Ascending aorta (tissue), 2 donors: ENCODE results near the gene TECPR1. TPM values are rescaled to one million over a fixed set of nuclear protein-coding genes. Genes with fewer than 3 reads are reported as not detected.

ENCODE experiments used
- DNase-seq, 2 donors: peaks; one replicate each; pipeline ENCODE4 v3.0.0-alpha.2; 2019; ENCODE audit warnings: low spot score in 2 of 2
- H3K27ac ChIP-seq, 2 donors: fragments of 200-600 bp; sonication (generic); one replicate each; pipeline ENCODE4 v1.5.1; 2016 to 2017; ENCODE audit warnings: mild to moderate bottlenecking in 1 of 2
- H3K27me3 ChIP-seq: fragments of 200-600 bp; sonication (generic); one replicate; pipeline ENCODE4 v1.5.1; 2017
- H3K36me3 ChIP-seq, 2 donors: fragments of 200-600 bp; sonication (generic); one replicate each; pipeline ENCODE4 v1.5.1; 2016
- H3K4me1 ChIP-seq, 2 donors: fragments of 200-600 bp; sonication (generic); one replicate each; pipeline ENCODE4 v1.5.1; 2016 to 2017; ENCODE audit warnings: mild to moderate bottlenecking in 1 of 2
- H3K4me3 ChIP-seq, 2 donors: fragments of 200-600 bp; sonication (generic); one replicate each; pipeline ENCODE4 v1.5.1; 2016 to 2017; ENCODE audit warnings: mild to moderate bottlenecking in 1 of 2
- H3K9me3 ChIP-seq, 2 donors: fragments of 200-600 bp; sonication (generic); one replicate each; pipeline ENCODE4 v1.5.1; 2016
- CTCF ChIP-seq, 3 experiments: fragments of 200-600 bp in 2 of 3; fragments of 450-650 bp in 1 of 3; sonication (generic) in 2 of 3; IDR thresholded peaks; one replicate each; pipeline ENCODE4 v1.5.1; 2016 to 2019; ENCODE audit warnings: antibody characterized with exemption in 3 of 3, mild to moderate bottlenecking in 1 of 3, moderate library complexity in 1 of 3
- intact Hi-C: fragments of 100-400 bp; cut with DNase I; formaldehyde crosslinking; loops from one replicate; pipeline ENCODE4 v1.15.1; 2023
- total RNA-seq: library from RNA; depleted of rRNA; stranded (reverse); fragments of >200 nt; gene quantifications from one replicate; pipeline ENCODE4 v1.1.0, GENCODE V29; 2016

The TECPR1 gene
- total RNA-seq, 1 donor from 2014 or later, result 28.1 TPM

- Histone ChIP-seq H3K9me3 (peaks cover 7 to 9% of the 10 kb centered on the region in 2 donors), H3K4me3 (no peak overlapping the region), H3K4me1 (no peaks in the 10 kb centered on the region), H3K27ac (no peak overlapping the region), H3K27me3 (no peaks in the 10 kb centered on the region), H3K36me3 (peaks cover 25 to 66% of the 10 kb centered on the region in 2 donors)
- intact Hi-C loops, result no loop called here
- no peak for TF ChIP-seq CTCF (IDR thresholded peaks at IDR 0.05)
- DNase-seq, result no peak
Measured at GRCh38 chr7:98194186-98194585, 57.8 kb downstream of the TECPR1 start.

GRCh38 chr7:98193474-98194180 is 58.4 kb downstream of the TECPR1 start:
- intact Hi-C loops, result no loop called here
- H3K4me1 ChIP-seq, result no peaks in the 10 kb centered on the region
- no peak overlapping the region for H3K27ac ChIP-seq
- peaks cover 4 to 9% of the 10 kb centered on the region in 2 donors for H3K9me3 ChIP-seq
- TF ChIP-seq CTCF (IDR thresholded peaks at IDR 0.05), result no peak
- no peak overlapping the region for H3K4me3 ChIP-seq
- no peak for DNase-seq
- peaks cover 25 to 66% of the 10 kb centered on the region in 2 donors for H3K36me3 ChIP-seq
- no peaks in the 10 kb centered on the region for H3K27me3 ChIP-seq

GRCh38 chr7:98192781-98193457 is 59.1 kb downstream of the TECPR1 start:
- H3K36me3 ChIP-seq, result peaks cover 25 to 63% of the 10 kb centered on the region in 2 donors
- intact Hi-C loops, result no loop called here

GRCh38 chr7:98191668-98192431 is 60.2 kb downstream of the TECPR1 start:
- Histone ChIP-seq H3K4me3 (no peak overlapping the region), H3K27me3 (no peaks in the 10 kb centered on the region), H3K36me3 (peaks cover 25 to 56% of the 10 kb centered on the region in 2 donors), H3K27ac (no peak overlapping the region), H3K9me3 (no peaks in the 10 kb centered on the region), H3K4me1 (peaks cover 0 to 5% of the 10 kb centered on the region in 2 donors)
- intact Hi-C loops, result no loop called here
- DNase-seq, result no peak
- TF ChIP-seq CTCF (IDR thresholded peaks at IDR 0.05), result no peak

More at GRCh38 chr7:98192781-98193457, 59.1 kb downstream of the TECPR1 start:
- Histone ChIP-seq H3K27ac (no peak overlapping the region), H3K4me1 (no peaks in the 10 kb centered on the region), H3K9me3 (peaks cover 0 to 3% of the 10 kb centered on the region in 2 donors), H3K27me3 (no peaks in the 10 kb centered on the region), H3K4me3 (no peak overlapping the region)
- no peak for DNase-seq
- no peak for TF ChIP-seq CTCF (IDR thresholded peaks at IDR 0.05)

- intact Hi-C loops, result loop anchor here (5.0 kb wide), 2 partner anchors 63 to 82 kb away; partner anchors contain the start of genes LMTK2 and TECPR1
- Histone ChIP-seq H3K4me1 (peaks cover 0 to 11% of the 10 kb centered on the region in 2 donors), H3K9me3 (no peaks in the 10 kb centered on the region), H3K27ac (no peak overlapping the region), H3K36me3 (peaks cover 25 to 35% of the 10 kb centered on the region in 2 donors), H3K4me3 (no peak overlapping the region), H3K27me3 (no peaks in the 10 kb centered on the region)
- TF ChIP-seq CTCF (IDR thresholded peaks at IDR 0.05), result no peak
- no peak for DNase-seq
Measured at GRCh38 chr7:98189559-98189958, 62.5 kb downstream of the TECPR1 start.
